ENCODE measurements around the gene NOX1. TPM values are rescaled to one million over a fixed set of nuclear protein-coding genes. Genes with fewer than 3 reads are reported as not detected.

Gene NOX1
- total RNA-seq, 1 donor from 2014 or later, result not detected

- no peak overlapping the region for H3K4me3 Mint-ChIP-seq (ENCODE audit: unreplicated experiment)
- TF ChIP-seq CTCF (IDR thresholded peaks at IDR 0.05), result no peak
- no peak overlapping the region for H3K27ac Mint-ChIP-seq (ENCODE audit: unreplicated experiment)
- DNase-seq (ENCODE audit: low spot score), result no peak
- H3K36me3 Mint-ChIP-seq (ENCODE audit: low read depth), result no peaks in the 10 kb centered on the region
- H3K27me3 Mint-ChIP-seq (ENCODE audit: low read depth), result no peaks in the 10 kb centered on the region
- peaks cover 13% of the 10 kb centered on the region for H3K9me3 Mint-ChIP-seq (ENCODE audit: low read depth)
- H3K4me1 Mint-ChIP-seq (ENCODE audit: low read depth), result peaks cover 10% of the 10 kb centered on the region
Observed at GRCh38 chrX:100870527-100870926, 3.6 kb downstream of the NOX1 start.

DNA sequence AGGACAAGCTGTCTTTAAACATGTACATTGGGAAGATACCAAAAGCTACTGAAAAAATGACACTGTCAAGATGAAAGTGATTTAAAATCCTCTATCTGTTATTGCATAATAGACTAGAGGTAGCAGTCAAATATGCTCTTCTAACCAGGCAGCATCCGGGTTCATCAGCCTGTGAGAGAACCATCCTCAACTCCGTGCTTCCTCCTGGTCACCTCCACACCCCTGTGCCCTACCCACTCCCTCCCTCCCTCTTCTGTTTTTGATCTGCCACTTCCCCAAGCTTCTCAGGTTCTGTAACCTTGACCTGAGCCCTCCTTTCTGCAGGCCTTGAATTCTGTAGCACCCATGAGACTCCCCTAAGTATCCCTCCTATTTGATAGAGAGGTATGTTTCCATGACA is 5.9 kb downstream of the NOX1 start:
- Mint-ChIP-seq H3K36me3 (ENCODE audit: low read depth) (no peaks in the 10 kb centered on the region), H3K4me1 (ENCODE audit: low read depth) (peaks cover 20% of the 10 kb centered on the region), H3K27me3 (ENCODE audit: low read depth) (no peaks in the 10 kb centered on the region), H3K27ac (ENCODE audit: unreplicated experiment) (no peak overlapping the region), H3K9me3 (ENCODE audit: low read depth) (peaks cover 13% of the 10 kb centered on the region), H3K4me3 (ENCODE audit: unreplicated experiment) (no peak overlapping the region)
- no peak for TF ChIP-seq CTCF (IDR thresholded peaks at IDR 0.05)
- DNase-seq (ENCODE audit: low spot score), result no peak

GRCh38 chrX:100864657-100865391 is 9.3 kb downstream of the NOX1 start:
- DNase-seq (ENCODE audit: low spot score), result no peak
- Mint-ChIP-seq H3K27me3 (ENCODE audit: low read depth) (peaks cover 2% of the 10 kb centered on the region), H3K36me3 (ENCODE audit: low read depth) (no peaks in the 10 kb centered on the region), H3K9me3 (ENCODE audit: low read depth) (peaks cover 14% of the 10 kb centered on the region), H3K4me1 (ENCODE audit: low read depth) (peaks cover 10% of the 10 kb centered on the region), H3K27ac (ENCODE audit: unreplicated experiment) (peak overlapping the region; percentile 30), H3K4me3 (ENCODE audit: unreplicated experiment) (no peak overlapping the region)
- no peak for TF ChIP-seq CTCF (IDR thresholded peaks at IDR 0.05)

DNA sequence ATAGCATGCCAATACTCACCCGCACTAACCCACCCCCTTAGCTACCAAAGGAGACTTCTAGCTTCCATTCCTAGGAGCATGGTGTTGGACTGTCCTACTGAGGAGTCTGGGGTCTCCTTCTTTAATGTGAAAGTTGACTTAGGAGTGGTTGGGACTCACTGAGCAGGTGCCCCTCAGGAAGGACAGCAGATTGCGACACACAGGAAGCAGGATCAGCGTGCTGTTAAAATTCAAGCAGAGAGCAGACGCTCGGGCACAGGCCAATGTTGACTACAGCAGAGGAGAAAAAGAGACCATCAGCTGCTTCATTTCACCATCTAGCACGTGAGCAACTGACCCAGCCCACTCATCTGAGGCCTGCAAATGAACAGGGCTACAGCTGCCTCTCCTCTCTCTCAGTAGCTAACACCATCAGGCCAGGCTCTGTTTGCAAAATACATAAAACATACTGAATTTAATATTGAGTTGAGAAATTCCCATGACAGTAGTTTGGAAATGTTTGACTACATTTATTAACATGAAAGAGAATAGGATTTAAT is 10.8 kb downstream of the NOX1 start:
- peaks cover 10% of the 10 kb centered on the region for H3K4me1 Mint-ChIP-seq (ENCODE audit: low read depth)
- DNase-seq (ENCODE audit: low spot score), result no peak
- TF ChIP-seq CTCF (IDR thresholded peaks at IDR 0.05), result no peak
- peaks cover 18% of the 10 kb centered on the region for H3K9me3 Mint-ChIP-seq (ENCODE audit: low read depth)
- H3K36me3 Mint-ChIP-seq (ENCODE audit: low read depth), result no peaks in the 10 kb centered on the region
- no peak overlapping the region for H3K4me3 Mint-ChIP-seq (ENCODE audit: unreplicated experiment)
- peaks cover 6% of the 10 kb centered on the region for H3K27me3 Mint-ChIP-seq (ENCODE audit: low read depth)
- no peak overlapping the region for H3K27ac Mint-ChIP-seq (ENCODE audit: unreplicated experiment)

DNA sequence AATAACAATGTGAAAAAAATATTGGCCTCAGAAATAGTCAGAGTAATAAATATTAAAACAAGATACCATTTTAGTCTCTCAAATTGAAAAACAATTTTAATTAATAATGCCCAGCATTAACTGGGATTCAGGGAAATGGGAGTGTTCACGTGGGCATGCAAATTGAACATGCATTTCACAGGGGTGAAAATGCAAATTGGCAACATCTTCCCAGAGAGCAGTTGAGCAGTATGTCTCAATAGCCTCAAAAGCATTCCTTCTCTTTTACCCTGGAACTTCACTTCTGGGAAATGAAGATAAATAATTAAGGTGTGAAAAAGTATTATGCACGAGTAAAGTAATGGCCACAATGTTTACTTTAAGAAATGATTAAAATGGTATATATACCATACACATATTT is 21.3 kb downstream of the NOX1 start:
- H3K36me3 Mint-ChIP-seq (ENCODE audit: low read depth), result no peaks in the 10 kb centered on the region
- H3K27ac Mint-ChIP-seq (ENCODE audit: unreplicated experiment), result no peak overlapping the region
- no peaks in the 10 kb centered on the region for H3K27me3 Mint-ChIP-seq (ENCODE audit: low read depth)
- H3K4me3 Mint-ChIP-seq (ENCODE audit: unreplicated experiment), result no peak overlapping the region
- no peaks in the 10 kb centered on the region for H3K4me1 Mint-ChIP-seq (ENCODE audit: low read depth)
- TF ChIP-seq CTCF (IDR thresholded peaks at IDR 0.05), result no peak
- DNase-seq (ENCODE audit: low spot score), result no peak
- peaks cover 13% of the 10 kb centered on the region for H3K9me3 Mint-ChIP-seq (ENCODE audit: low read depth)

All from chondrocyte (in vitro differentiated cells).